ENCODE results near the gene NCKAP5. TPM values are rescaled to one million over a fixed set of nuclear protein-coding genes. Genes with fewer than 3 reads are reported as not detected.

NCKAP5 gene
- total and polyA plus RNA-seq, 9 of the 15 experiments (the other 6 are each of a cell fraction or from before 2014, with no cell fraction given): not detected

GRCh38 chr2:132681766-132682165 is 886.5 kb downstream of the NCKAP5 start (continued):
- TF ChIP-seq, protein P1, sequence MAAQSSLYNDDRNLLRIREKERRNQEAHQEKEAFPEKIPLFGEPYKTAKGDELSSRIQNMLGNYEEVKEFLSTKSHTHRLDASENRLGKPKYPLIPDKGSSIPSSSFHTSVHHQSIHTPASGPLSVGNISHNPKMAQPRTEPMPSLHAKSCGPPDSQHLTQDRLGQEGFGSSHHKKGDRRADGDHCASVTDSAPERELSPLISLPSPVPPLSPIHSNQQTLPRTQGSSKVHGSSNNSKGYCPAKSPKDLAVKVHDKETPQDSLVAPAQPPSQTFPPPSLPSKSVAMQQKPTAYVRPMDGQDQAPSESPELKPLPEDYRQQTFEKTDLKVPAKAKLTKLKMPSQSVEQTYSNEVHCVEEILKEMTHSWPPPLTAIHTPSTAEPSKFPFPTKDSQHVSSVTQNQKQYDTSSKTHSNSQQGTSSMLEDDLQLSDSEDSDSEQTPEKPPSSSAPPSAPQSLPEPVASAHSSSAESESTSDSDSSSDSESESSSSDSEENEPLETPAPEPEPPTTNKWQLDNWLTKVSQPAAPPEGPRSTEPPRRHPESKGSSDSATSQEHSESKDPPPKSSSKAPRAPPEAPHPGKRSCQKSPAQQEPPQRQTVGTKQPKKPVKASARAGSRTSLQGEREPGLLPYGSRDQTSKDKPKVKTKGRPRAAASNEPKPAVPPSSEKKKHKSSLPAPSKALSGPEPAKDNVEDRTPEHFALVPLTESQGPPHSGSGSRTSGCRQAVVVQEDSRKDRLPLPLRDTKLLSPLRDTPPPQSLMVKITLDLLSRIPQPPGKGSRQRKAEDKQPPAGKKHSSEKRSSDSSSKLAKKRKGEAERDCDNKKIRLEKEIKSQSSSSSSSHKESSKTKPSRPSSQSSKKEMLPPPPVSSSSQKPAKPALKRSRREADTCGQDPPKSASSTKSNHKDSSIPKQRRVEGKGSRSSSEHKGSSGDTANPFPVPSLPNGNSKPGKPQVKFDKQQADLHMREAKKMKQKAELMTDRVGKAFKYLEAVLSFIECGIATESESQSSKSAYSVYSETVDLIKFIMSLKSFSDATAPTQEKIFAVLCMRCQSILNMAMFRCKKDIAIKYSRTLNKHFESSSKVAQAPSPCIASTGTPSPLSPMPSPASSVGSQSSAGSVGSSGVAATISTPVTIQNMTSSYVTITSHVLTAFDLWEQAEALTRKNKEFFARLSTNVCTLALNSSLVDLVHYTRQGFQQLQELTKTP (IDR thresholded peaks at IDR 0.05; ENCODE audit: low read depth in 1 of 2, partially characterized antibody in 2 of 2): no peak
- TF ChIP-seq RFX5 (IDR thresholded peaks at IDR 0.05; ENCODE audit: low read depth, low read length) (no peak), ZBTB8A (IDR thresholded peaks at IDR 0.05; ENCODE audit: partially characterized antibody) (no peak), ARID1B (IDR thresholded peaks at IDR 0.05) (no peak)

GRCh38 chr2:132680544-132680943 is 887.7 kb downstream of the NCKAP5 start:
- H3K4me3 ChIP-seq: no peak overlapping the region
- no peaks in the 10 kb centered on the region for H3K27me3 ChIP-seq (ENCODE audit: control insufficient read depth in 2 of 2, insufficient read depth in 2 of 2, low read length in 2 of 2)
- POLR2A ChIA-PET: no interaction called here
- WGBS (ENCODE audit: insufficient coverage, low coverage, missing lambda C conversion rate): 0% methylated on average over 3 of the region's 3 CpGs
- FAIRE-seq: no peak
- H4K20me1 ChIP-seq (replicated peaks; ENCODE audit: control insufficient read depth, insufficient read depth, low read length): no peaks in the 10 kb centered on the region; the same call in 1 of the 2 replicates
- H3K9ac ChIP-seq (ENCODE audit: insufficient read depth in 1 of 2, low read depth in 2 of 2, low read length in 2 of 2): no peak overlapping the region
- no peaks in the 10 kb centered on the region for H3K36me3 ChIP-seq (ENCODE audit: control insufficient read depth, insufficient read depth, low read length)
- in situ Hi-C loops (cut with MboI) (no loop called here), intact Hi-C loops (cut with micrococcal nuclease) (no loop called here)
- DNase-seq (ENCODE audit: extremely low read depth in 1 of 4, low spot score in 3 of 4): no peak
- no peak for ATAC-seq
- CTCF ChIA-PET (ENCODE audit: low intra/inter-chr PET ratio): no interaction called here
- H2AFZ ChIP-seq (ENCODE audit: low read depth, low read length): no peak overlapping the region
- BruUV-seq (replicated peaks): no TSS peak
- no peaks in the 10 kb centered on the region for H3K9me3 ChIP-seq (replicated peaks; ENCODE audit: control insufficient read depth, insufficient read depth, low read depth, low read length)
- no peaks in the 10 kb centered on the region for H3K4me1 ChIP-seq (replicated peaks in 1 of 2; ENCODE audit: control insufficient read depth in 2 of 2, insufficient read depth in 2 of 2, low read length in 2 of 2)
- no peak overlapping the region for H3K27ac ChIP-seq (ENCODE audit: extremely low read depth, low read depth, low read length)
- H3K4me2 ChIP-seq (ENCODE audit: insufficient read depth, low read length): no peak overlapping the region
- H3K9me1 ChIP-seq (ENCODE audit: control insufficient read depth, insufficient read depth, low read length): no peaks in the 10 kb centered on the region
- TF ChIP-seq NR2C1 (IDR thresholded peaks at IDR 0.05): no peak
- no peak for TF ChIP-seq NR2C1 (tag; IDR thresholded peaks at IDR 0.05)
- TF ChIP-seq, protein P2, sequence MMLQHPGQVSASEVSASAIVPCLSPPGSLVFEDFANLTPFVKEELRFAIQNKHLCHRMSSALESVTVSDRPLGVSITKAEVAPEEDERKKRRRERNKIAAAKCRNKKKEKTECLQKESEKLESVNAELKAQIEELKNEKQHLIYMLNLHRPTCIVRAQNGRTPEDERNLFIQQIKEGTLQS (IDR thresholded peaks at IDR 0.05): no peak
- TF ChIP-seq, protein P2 (CRISPR knock-in tag; conservative IDR thresholded peaks at IDR 0.05): no peak
- no peak for TF ChIP-seq BDP1 (IDR thresholded peaks at IDR 0.05; ENCODE audit: insufficient read depth, insufficient read length)
- no peak for TF ChIP-seq RBFOX2 (IDR thresholded peaks at IDR 0.05; ENCODE audit: low read depth, low read length)
- no peak for TF ChIP-seq RAD51 (IDR thresholded peaks at IDR 0.05; ENCODE audit: borderline replicate concordance, low read depth)
- H3K79me2 ChIP-seq (ENCODE audit: control insufficient read depth, insufficient read depth, low read length): no peaks in the 10 kb centered on the region

Measured in K562 (cell line).